Mammary epithelial cell (primary cell): Measurements from ENCODE around the gene GRIP1.

Experiments
- CTCF ChIP-seq, 2 donors: IDR thresholded peaks in 1 of 2; conservative IDR thresholded peaks in 1 of 2; 2 replicates each; pipeline ENCODE4 v1.5.1; 2011 to 2012; ENCODE audit warnings: inconsistent platforms in 2 of 2, low read length in 2 of 2, mild to moderate bottlenecking in 2 of 2, control low read depth in 1 of 2, low read depth in 1 of 2; ENCODE audit not compliant: insufficient read depth in 1 of 2; ENCODE audit errors: extremely low read depth in 1 of 2
- EZH2 ChIP-seq: IDR thresholded peaks from 2 replicates; pipeline ENCODE4 v1.6.1; 2012; ENCODE audit warnings: low read length, inconsistent platforms, borderline replicate concordance

- TF ChIP-seq EZH2 (no peak), CTCF (conservative IDR thresholded peaks at IDR 0.05 in 1 of 2, IDR thresholded peaks at IDR 0.05 in 1 of 2; ENCODE audit: extremely low read depth in 1 of 2, insufficient read depth in 1 of 2, low read depth in 1 of 2, low read length in 2 of 2) (no peak)
Measured at GRCh38 chr12:66666481-66666880, 12.4 kb downstream of the GRIP1 start.
